GM21717 (cell line): ENCODE data around the gene TACC2.

ENCODE experiments used
- ATAC-seq: cut with Tn5 transposase; IDR thresholded peaks from one replicate; pipeline ENCODE4 v1.9.1; 2021; ENCODE audit warnings: mild to moderate bottlenecking, moderate library complexity; ENCODE audit not compliant: unreplicated experiment

The TACC2 gene

DNA sequence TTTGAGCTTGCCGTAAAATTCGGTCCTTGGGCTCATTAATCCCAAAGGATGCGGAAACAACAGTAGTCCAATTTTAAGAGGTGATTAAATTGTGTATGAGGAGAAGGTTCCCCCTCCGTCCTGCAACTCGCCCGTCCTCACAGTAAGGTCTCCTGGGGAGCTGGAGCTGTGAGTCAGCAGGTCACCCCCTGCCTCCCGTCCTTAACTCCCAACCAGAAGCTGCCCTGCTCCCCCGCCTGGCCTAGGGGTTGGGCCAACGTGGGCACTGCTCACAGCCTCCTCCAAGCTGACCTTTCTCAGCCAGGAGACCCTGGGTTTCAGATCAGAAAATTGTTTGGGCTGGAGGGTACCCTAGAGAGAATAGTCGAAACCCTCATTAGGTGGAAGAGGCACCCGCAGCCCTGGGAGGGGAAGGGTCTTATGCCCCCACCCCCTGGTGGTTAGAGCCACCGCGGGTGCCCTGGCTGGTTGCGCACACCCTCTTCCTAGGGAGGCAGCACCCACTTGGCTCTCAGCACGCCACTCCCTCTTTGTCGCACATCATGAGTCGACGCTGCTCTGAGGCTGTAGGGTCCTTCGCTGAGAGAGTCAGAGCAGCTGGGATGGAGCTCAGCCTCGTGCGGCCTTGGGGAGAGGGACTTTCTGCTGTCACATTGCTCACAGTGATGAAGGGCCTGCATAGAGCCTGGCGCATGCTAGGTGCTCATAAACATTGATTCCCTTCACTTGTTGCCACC lies 131.2 kb downstream of the TACC2 start:
- no peak for ATAC-seq

DNA sequence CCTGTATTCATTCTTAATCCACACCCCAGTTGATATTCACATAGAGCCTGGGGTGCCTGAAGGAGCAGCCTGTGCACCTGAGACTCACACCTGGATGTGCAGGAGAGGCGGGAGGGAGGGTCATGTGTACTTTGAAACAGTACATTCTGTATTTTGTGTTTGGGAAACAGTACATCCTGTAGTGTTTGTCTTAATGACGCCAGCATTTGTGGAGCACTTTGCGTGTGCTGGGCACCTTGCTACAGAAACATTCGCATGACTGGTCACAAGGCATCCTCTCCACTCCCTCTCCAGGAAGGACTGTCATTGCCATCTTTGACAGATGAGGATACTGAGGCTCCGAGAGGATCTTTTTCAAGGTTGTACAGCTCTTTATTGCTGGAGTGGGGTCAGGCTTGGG lies 132.1 kb downstream of the TACC2 start:
- ATAC-seq, result no peak

DNA sequence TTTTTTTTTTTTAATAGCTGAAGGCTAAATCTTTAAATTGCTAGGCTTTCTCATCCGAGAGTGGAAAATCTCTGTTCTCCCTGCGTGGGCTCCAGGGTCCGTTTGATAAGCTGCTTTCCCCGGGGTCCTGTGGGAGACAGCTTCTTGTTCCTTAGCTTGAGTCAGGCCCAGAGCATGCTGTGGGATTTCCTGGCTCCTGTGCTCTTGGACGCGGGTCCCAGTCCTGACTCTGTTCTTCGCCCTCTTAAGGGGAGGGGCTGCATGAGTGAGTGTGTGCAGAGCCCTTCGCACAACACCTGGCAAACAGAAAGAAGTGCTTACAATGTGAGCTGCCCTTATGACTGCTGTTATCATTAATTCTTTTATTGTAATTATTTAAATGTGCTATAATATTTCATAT lies 133.5 kb downstream of the TACC2 start:
- ATAC-seq, result no peak

DNA sequence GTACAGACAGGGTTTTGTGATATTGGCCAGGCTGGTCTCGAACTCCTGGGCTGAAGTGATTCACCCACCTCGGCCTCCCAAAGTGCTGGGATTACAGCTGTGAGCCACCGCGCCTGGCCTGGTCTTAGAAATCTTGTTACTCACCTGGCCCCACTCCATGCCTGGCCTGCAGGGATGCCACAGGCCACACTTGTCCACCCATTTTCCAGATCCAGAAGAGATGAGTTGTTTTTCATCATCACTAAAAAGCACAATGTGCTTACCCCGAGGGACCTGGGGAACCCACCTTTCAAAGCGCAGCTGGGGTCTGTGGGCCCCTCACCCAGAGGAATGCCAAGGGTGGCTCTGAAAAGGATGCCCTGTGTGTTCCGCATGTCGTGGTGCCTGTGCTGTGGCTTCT lies 134.2 kb downstream of the TACC2 start:
- ATAC-seq, result no peak

DNA sequence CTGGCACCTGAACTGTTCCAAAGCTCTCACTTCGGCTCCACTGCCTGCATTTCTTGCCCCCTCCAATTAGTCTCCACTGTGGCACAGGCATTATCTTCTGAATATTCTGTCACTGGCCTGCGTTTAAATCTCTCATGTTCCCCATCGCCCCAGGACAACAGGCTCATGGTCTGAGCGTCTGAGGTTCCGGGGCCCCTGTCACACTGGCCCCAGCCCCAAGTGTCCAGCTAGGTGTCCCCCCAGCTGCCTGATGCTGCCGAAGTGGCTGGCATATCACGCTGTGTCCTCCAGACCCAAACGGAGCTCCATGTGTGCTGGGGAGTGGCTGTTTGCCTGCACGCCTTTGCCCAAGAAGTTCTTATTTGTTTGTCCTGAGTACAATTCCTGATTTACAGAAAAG lies 135.4 kb downstream of the TACC2 start:
- no peak for ATAC-seq

DNA sequence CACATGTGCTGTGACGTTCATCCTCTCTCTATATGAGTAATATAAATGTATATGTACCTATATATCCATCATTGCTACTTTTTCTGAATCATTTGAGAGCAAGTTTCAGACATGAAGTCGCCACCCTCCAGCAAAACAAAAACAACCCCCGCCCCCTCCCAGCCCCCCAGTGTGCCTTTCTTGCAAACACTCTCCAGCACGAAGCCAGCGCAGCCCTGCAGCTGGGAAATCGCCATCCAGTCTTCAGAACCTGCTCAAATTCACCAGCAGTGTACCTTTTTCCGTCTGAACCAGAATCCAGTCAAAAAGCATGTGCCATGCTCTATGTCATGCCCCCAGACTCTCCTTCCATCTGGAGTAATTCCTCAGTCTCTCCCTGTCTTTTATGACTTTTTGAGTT lies 135.8 kb downstream of the TACC2 start:
- no peak for ATAC-seq

DNA sequence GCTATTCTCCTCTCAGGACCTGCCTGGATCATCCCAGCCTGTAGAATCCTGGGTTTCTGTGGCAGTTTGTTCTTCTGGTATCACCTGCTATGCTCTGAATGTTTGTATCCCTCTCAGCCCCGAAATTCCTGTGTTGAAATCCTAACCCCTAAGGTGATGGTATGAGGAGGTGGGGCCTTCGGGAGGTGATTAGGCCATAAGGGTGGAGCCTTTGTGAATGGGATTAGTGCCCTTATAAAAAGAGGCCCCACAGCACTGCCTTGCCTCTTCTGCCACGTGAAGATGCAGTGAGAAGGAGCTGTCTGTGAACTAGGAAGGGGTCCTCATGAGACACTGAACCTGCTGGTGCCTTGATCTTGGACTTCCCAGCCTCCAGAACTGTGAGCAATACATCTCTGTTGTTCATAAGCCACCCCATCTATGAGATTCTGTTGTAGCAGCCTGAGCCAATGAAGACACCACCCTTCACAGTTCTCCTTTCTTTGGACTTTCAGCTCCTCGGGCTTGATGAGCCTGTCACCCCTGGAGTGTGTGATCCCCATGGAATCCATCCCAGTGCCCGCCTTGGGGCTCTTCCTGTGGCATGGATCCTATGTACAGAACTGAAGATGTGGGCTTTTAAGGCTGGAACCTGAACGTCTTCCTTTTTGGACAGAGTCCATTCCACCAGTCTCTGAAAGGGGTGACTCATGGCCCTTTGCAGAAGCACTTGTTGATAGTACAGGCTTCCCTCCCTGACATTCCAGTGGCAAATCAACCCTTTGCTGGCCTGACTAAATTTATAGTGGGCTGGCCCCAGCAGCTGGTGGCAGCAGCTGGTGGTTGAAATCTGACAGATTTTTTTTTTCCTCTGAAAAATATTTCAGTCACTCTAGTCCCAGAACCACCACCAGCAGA lies 138.0 kb downstream of the TACC2 start:
- ATAC-seq, result no peak

DNA sequence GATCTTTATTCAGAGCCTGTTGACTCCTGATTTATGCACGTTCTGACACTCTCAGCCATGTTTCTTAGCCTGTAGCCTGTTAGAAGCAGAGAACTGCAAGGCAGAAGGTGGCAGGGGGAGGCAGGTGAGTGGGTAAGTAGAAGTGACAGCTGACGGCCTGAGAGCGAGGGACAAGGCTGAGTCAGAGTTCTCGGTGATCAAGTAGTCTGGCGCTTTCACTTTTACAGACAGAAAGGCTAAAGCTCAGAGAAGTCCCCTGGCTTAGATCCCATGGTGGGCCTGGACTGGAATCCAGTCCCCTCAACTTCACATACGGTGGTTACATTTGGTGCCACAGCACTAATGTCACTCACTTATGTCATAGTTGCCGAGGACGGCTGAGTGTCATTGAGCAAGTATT lies 139.0 kb downstream of the TACC2 start:
- no peak for ATAC-seq

DNA sequence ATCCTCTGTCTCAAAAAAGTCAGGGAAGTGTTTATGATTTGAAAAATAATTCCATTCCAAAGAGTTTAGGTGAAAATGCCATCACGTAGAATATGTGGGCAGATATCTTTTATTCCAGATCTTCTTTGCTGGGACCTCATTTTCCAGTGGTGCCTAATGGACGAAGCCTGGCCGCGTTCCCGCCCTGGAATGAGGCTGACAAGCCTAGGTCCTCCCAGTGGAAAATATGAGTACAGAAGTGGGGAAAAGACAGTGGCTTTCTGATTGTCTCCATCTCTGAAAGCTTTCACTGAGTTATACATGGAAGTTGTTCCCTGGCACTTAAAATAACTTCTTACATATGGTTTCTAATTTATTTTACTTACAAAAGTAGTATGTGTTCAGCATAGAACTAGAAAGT lies 139.4 kb downstream of the TACC2 start:
- ATAC-seq, result no peak

DNA sequence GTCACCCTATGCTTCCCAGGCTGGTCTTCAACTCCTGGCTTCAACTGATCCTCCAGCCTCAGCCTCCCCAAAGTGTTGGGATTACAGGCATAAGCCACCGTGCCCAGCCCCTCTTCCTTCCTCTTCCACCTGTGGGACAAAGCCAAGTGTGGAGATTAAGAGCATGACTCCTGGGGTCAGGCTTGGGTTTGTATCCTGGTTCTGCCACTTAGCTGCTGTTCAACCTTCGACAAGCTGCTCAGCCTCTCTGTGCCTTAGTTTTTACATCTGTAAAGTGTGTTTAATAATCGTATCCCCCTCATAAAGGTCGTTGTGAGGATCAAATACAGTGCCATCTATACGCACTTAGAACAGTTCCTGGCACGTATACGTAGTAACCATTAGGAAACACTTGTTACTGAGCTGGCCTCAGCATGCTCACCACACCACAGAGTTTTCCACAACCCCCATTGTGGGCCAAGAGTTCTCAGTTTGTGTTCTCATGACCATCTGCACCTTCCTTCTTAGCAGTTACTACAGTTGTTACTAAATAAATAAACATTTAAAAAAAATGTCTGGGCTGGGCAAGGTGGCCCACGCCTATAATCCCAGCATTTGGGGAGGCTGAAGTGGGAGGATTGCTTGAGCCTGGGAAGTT lies 141.6 kb downstream of the TACC2 start:
- ATAC-seq, result no peak

DNA sequence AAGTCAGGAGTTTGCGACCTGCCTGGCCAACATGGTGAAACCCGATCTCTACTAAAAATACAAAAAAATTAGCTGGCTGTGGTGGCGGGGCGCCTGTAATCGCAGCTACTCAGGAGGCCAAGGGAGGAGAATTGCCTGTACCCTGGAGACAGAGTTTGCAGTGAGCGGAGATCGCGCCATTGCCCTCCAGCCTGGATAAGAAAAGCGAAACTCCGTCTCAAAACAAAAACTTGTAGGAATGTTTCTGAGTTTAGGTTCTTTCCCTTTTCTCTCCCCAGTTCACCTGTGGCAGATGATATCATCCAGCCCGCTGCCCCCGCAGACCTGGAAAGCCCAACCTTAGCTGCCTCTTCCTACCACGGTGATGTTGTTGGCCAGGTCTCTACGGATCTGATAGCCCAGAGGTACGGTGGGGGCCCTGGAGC lies 143.4 kb downstream of the TACC2 start:
- no peak for ATAC-seq

DNA sequence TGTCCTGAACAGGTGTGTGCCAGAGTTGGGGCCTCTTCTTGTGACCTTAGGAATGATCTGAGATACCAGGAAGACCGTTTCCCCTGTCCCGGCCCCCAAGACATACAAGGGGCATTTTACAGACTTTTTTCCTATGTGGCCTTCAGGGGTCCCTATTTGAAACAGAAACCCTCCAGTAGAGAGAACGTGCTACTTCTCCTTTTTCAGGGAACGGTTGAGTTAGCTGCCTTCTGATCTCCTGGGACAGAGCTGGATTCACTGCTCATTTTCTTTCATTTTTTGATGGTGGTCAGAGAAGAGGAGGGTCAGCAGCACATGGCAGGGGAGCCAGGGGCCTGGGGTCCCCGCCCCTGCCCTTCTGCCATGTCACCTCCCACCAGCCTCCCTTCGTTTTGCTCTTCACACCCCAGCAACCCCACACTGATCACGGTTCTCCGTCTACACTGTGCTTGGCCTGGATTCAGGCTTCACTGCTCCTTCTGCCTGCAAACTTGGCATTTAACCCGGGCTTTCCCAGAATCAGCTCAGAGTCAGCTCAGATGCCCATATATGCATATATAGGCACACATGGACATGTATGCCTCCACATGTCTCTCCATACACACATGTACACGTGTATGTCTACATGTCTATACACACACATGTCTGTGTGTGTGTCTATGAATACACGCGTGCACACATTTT lies 144.1 kb downstream of the TACC2 start:
- no peak for ATAC-seq

DNA sequence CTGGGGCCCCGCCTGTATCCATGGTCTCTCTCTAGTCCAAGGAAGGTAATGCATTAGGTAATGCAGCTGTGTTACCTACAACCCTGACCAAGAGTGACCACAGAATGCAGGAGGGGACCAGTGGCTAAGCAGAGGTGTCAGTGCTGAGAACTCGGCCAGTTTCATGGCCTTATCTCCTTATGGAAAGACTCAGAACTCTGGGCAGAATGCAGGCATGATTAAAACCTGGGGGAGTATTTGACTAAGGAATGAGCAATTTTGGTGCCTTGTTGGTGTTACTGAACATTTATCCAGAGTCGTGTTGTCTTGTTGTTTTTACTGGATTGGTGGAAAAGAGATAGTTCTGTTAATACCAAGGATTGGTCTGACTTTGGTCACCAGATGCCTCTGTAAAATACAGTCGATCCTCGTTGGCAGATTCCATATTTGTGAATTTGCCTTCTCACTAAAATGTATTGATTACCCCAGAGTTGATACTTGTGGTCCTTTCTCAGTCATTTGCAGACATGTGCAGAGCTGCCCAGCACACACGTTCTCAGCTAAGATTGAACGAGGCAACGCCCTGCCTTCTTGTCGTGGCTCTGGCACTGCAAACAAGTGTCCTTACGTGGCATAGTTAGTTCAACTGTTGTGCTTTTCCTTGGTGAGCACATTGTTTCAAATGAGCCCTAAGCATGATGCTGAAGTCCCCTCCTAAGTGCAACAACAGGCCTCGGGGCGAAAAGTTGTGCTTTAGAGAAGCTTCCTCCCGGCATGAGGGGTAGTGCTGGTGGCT lies 146.5 kb downstream of the TACC2 start:
- ATAC-seq, result no peak

DNA sequence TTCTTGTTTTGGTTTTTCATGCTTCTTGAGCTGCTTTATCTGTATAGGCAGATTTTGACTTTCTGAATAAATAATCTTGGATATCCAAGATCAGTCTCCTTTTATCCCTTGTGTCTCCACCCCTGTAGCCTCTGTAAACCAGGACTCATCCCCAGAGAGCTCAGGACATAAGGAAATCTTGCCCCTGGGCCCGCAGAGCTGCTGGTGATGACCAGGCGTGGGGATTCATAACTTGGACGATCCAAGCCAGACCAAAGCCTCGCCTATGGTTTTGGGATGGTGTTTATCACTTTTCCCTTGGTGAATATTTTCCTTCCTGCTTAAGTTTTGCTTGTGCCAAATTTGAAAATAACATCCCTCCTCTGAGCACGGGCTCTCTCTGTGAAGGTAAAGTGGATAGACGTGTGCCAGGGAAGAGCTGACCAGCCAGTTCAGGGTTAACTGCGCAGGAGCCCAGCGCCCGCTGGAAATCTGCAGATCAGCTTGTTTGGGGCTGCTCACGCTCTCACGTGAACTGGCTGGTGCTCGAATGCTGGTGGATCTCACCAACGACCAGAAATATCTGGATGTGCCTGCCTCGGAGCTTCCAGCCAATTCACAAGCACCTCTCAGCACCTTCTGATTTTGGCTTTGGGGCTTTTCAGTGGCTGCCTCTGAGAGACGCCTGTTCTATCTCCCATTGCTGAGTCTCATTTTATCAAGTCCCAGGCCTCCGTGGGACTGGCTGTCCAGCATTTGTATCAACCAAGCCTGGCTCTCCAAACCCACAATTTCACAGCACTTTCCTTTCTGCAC lies 150.1 kb downstream of the TACC2 start:
- ATAC-seq, result no peak

DNA sequence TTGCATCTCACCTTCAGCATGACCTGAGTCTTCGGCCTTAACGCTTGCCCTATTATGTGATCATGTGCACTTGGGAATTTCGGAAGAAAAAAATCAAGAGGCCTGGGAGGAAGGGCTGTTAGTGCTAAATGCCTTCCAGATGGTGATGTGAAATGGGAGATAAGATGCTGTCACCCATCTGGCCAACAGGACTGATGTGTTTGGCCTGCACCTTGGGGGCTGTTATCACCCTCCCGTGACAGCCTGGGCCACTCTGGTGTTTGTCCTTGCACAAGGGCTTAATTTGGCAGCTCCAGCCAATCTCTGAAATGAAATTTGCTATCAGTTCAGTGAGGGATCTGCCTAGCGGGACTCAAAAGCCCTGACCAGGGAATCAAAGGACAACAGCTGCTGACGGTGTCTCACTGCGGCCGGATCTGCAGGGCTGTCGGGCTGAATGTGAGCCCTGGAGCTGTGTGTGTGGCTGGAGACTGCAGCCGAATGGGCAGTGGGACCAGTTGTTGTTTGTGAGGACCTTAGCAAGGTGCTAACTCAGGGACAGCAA lies 150.7 kb downstream of the TACC2 start:
- no peak for ATAC-seq

DNA sequence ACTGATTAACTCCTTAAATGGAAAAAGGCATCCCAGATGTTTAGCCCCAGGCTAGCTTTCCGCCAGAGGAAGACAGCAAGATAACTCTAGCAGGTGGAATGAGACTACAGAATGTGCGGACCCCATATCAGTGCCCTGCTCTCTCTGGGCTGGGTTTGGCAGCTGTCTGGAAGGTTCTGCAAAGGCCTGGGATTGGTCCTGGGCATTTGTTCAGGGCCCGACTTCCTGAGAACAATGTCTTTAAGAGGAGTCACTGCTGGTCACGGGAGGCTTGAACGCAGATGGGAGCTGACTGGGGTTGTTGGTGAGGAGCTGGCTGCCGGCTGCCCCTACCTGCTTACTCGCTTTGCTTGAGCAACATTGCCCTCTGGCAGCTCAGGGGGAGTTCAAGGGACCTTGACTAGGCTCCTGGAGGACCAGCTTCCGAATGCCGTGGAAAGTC lies 151.5 kb downstream of the TACC2 start:
- no peak for ATAC-seq

DNA sequence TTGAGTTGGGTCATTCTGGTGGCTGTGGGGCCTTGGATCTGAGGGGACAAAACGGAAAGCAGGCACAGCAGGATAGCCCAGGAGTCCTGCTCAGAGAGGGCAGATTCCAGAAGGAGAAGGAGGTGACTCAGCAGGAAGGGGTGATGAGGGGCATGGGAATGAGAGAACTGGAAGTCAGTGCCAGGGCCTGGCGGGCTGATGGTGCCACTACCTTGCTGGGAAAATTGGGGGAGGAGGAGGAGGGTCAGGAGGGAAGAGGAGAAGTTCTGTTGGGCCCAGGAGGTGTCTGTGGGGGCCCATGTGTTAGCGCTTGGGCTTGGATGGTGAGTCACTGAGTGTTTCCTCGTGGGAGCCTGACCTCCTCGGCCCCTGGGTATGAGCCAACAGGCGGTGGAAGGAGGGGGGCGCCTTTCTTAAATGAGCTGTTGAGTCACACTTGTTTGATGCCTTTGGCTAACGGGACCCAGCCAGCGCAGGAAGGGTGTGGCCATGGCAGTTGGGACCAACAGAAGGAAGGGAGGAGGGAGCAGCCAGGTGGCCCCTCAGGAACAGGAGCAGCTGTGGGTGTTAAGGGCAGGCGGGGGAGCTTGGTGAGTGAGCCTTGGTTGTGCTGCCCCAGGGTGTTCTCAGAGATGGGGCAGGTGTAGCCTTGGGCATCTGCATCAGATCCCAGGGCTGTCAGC lies 152.1 kb downstream of the TACC2 start:
- no peak for ATAC-seq

DNA sequence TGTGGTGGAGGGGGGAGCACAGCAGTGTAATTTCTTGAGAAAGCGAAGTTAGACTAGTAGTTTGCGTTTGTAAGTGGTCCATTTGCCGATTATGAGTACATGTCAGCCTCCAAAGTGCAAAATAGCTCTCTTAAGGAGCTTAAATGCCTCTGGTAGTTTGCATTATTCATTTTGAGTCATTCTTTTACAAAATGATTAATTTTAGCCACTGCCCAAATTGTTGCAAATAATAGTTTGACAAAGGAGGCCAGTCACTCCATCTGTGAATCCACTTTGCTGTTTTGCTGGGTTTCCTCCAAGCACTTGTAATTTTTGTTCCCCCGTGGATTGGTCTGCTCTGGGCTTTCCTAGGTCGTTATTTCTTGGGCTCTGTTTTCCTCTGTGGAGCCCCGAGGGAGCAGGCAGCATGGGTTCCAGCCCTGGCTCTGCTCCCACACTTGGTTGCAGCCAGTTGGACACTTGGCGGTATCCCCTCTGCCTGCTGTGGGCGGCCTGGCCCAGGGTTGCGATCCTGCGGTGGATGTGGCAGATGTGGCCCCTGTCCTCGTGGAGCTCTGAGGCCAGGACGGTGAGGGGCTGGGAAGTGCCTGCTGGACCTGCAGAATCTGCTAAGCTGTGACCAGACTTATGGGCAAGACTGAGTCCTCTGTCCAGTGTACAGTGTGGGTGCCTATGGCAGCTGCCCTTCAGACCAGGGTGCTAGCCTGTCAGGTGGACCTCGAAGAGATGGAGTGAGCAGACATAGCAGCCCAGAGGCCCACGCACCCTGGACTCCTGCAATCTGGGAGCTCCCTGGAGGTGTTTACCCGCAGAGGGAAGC lies 153.1 kb downstream of the TACC2 start:
- ATAC-seq, result no peak
